ENCODE results near the gene TFDP1. TPM values are rescaled to one million over a fixed set of nuclear protein-coding genes. Genes with fewer than 3 reads are reported as not detected.

The TFDP1 gene
- total RNA-seq, 1 experiment from 2014 or later, result 107 TPM

GRCh38 chr13:113642563-113642962, 58.0 kb downstream of the TFDP1 start:
- no peak overlapping the region for H3K4me2 ChIP-seq
- no peaks in the 10 kb centered on the region for H3K79me2 ChIP-seq (ENCODE audit: low read depth)
- CTCF ChIA-PET, result no interaction called here
- H3K4me3 ChIP-seq, result no peak overlapping the region
- POLR2A ChIA-PET (ENCODE audit: unreplicated experiment), result no interaction called here
- no peaks in the 10 kb centered on the region for H3K27me3 ChIP-seq (ENCODE audit: insufficient read depth, low read depth)
- no peak overlapping the region for H2AFZ ChIP-seq
- no peaks in the 10 kb centered on the region; the same call in 1 of the 2 replicates for H4K20me1 ChIP-seq (ENCODE audit: insufficient read depth)
- TF ChIP-seq EZH2 (IDR thresholded peaks at IDR 0.05; ENCODE audit: low read depth) (no peak), CTCF (conservative IDR thresholded peaks at IDR 0.05) (no peak)
- no peaks in the 10 kb centered on the region for H3K9me3 ChIP-seq (ENCODE audit: insufficient read depth, low read depth)
- BruUV-seq (replicated peaks), result no TSS peak
- no peak for DNase-seq
- H3K4me1 ChIP-seq (replicated peaks; ENCODE audit: insufficient read depth), result no peaks in the 10 kb centered on the region
- H3F3A ChIP-seq (ENCODE audit: insufficient read depth, low read depth), result peaks cover 13% of the 10 kb centered on the region
- H3K36me3 ChIP-seq (ENCODE audit: low read depth), result peaks cover 37% of the 10 kb centered on the region
- intact Hi-C loops (cut with micrococcal nuclease; ENCODE audit: unreplicated experiment), result no loop called here
- no peaks in the 10 kb centered on the region for H3K9me2 ChIP-seq (ENCODE audit: insufficient read depth)
- H3K27ac ChIP-seq, result no peak overlapping the region

- H4K20me1 ChIP-seq (ENCODE audit: insufficient read depth), result no peaks in the 10 kb centered on the region; the same call in 1 of the 2 replicates
- TF ChIP-seq EZH2 (IDR thresholded peaks at IDR 0.05; ENCODE audit: low read depth), result no peak
- CTCF ChIA-PET, result no interaction called here
- DNase-seq, result no peak
- H3F3A ChIP-seq (ENCODE audit: insufficient read depth, low read depth), result peaks cover 20% of the 10 kb centered on the region
- no peaks in the 10 kb centered on the region for H3K9me3 ChIP-seq (ENCODE audit: insufficient read depth, low read depth)
- H3K27me3 ChIP-seq (ENCODE audit: insufficient read depth, low read depth), result no peaks in the 10 kb centered on the region
- no TSS peak for BruUV-seq (replicated peaks)
- H3K36me3 ChIP-seq (ENCODE audit: low read depth), result peaks cover 32% of the 10 kb centered on the region
- no peaks in the 10 kb centered on the region for H3K9me2 ChIP-seq (ENCODE audit: insufficient read depth)
- no peaks in the 10 kb centered on the region for H3K79me2 ChIP-seq (ENCODE audit: low read depth)
- H2AFZ ChIP-seq, result no peak overlapping the region
- intact Hi-C loops (cut with micrococcal nuclease; ENCODE audit: unreplicated experiment), result no loop called here
- POLR2A ChIA-PET (ENCODE audit: unreplicated experiment), result no interaction called here
- H3K27ac ChIP-seq, result no peak overlapping the region
- no peaks in the 10 kb centered on the region for H3K4me1 ChIP-seq (replicated peaks; ENCODE audit: insufficient read depth)
- no peak overlapping the region for H3K4me3 ChIP-seq
- no peak overlapping the region for H3K4me2 ChIP-seq
Measured at GRCh38 chr13:113643593-113643992, 59.0 kb downstream of the TFDP1 start.

GRCh38 chr13:113644800-113645199, 60.2 kb downstream of the TFDP1 start:
- H4K20me1 ChIP-seq (ENCODE audit: insufficient read depth), result no peaks in the 10 kb centered on the region; the same call in 1 of the 2 replicates
- H3K9me3 ChIP-seq (ENCODE audit: insufficient read depth, low read depth), result no peaks in the 10 kb centered on the region
- no peaks in the 10 kb centered on the region for H3K9me2 ChIP-seq (ENCODE audit: insufficient read depth)
- no peak overlapping the region for H3K27ac ChIP-seq
- DNase-seq, result no peak
- peaks cover 23% of the 10 kb centered on the region for H3K36me3 ChIP-seq (ENCODE audit: low read depth)
- BruUV-seq (replicated peaks), result no TSS peak
- H2AFZ ChIP-seq, result no peak overlapping the region
- no peak overlapping the region for H3K4me2 ChIP-seq
- H3K27me3 ChIP-seq (ENCODE audit: insufficient read depth, low read depth), result no peaks in the 10 kb centered on the region
- peaks cover 20% of the 10 kb centered on the region; the same call in 1 of the 2 replicates for H3F3A ChIP-seq (ENCODE audit: insufficient read depth, low read depth)
- TF ChIP-seq CTCF (conservative IDR thresholded peaks at IDR 0.05) (no peak), EZH2 (IDR thresholded peaks at IDR 0.05; ENCODE audit: low read depth) (no peak)
- H3K4me1 ChIP-seq (replicated peaks; ENCODE audit: insufficient read depth), result no peaks in the 10 kb centered on the region
- H3K4me3 ChIP-seq, result no peak overlapping the region
- intact Hi-C loops (cut with micrococcal nuclease; ENCODE audit: unreplicated experiment), result no loop called here
- no peaks in the 10 kb centered on the region for H3K79me2 ChIP-seq (ENCODE audit: low read depth)
- POLR2A ChIA-PET (ENCODE audit: unreplicated experiment), result no interaction called here
- CTCF ChIA-PET, result no interaction called here

GRCh38 chr13:113645329-113645728, 60.8 kb downstream of the TFDP1 start:
- Histone ChIP-seq H3K36me3 (ENCODE audit: low read depth) (peaks cover 18% of the 10 kb centered on the region), H3K4me2 (no peak overlapping the region), H2AFZ (no peak overlapping the region), H3K27ac (no peak overlapping the region), H3K4me3 (no peak overlapping the region), H4K20me1 (ENCODE audit: insufficient read depth) (no peaks in the 10 kb centered on the region; the same call in 1 of the 2 replicates), H3F3A (ENCODE audit: insufficient read depth, low read depth) (peaks cover 20% of the 10 kb centered on the region; the same call in 1 of the 2 replicates), H3K9me3 (ENCODE audit: insufficient read depth, low read depth) (no peaks in the 10 kb centered on the region), H3K79me2 (ENCODE audit: low read depth) (no peaks in the 10 kb centered on the region), H3K4me1 (replicated peaks; ENCODE audit: insufficient read depth) (no peaks in the 10 kb centered on the region), H3K27me3 (ENCODE audit: insufficient read depth, low read depth) (no peaks in the 10 kb centered on the region), H3K9me2 (ENCODE audit: insufficient read depth) (no peaks in the 10 kb centered on the region)
- TF ChIP-seq CTCF (conservative IDR thresholded peaks at IDR 0.05), result no peak
- TF ChIP-seq EZH2 (IDR thresholded peaks at IDR 0.05; ENCODE audit: low read depth), result no peak
- no peak for DNase-seq
- POLR2A ChIA-PET (ENCODE audit: unreplicated experiment), result no interaction called here
- CTCF ChIA-PET, result no interaction called here
- intact Hi-C loops (cut with micrococcal nuclease; ENCODE audit: unreplicated experiment), result no loop called here
- no TSS peak for BruUV-seq (replicated peaks)
